ENCODE measurements around the gene CKAP4.

The CKAP4 gene

DNA sequence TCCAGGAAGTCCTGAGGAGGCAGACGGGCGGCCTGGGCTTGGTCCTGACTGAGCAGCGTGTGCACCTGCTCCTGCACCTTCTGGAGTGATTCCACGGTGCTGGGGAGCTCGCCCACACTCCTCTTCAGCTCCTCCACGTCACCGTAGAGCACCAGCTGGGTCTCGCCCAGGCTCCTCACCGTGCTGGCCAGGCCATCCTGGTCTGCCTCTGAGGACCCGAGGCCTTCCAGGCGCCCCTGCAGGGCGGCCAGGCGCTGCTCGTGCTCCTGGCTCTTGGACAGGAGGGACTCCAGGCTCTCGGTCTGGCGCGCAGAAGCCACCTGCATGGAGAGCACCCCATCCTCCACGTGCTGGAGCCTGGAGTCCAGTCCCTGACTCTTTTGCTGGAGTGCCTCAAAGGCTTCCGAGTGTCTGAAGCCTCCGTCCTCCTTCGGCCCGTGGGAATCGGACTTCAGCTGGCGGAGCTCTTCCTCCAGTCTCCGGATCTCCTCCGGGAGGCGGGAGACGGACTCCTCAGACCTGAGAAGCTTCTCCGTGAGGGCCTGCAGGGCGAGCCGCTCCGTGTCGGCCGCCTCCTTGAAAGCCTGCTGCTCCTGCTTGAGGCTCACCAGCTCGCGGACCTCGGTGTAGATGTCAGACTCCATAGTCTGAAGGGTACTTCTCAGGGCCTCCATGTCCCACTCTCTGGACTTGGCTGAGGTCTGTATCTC, 8.4 kb downstream of the CKAP4 start:
- H3K36me3 ChIP-seq (ENCODE audit: low read length): no peaks in the 10 kb centered on the region
- H4K20me1 ChIP-seq (ENCODE audit: low read depth, low read length): no peaks in the 10 kb centered on the region
- H3K9me3 ChIP-seq (ENCODE audit: insufficient read depth, low read length): no peaks in the 10 kb centered on the region
- H3K79me2 ChIP-seq (ENCODE audit: insufficient read depth, low read length): no peaks in the 10 kb centered on the region
- no peak overlapping the region for H3K27ac ChIP-seq (ENCODE audit: low read depth, low read length)
- no peak overlapping the region for H3K9ac ChIP-seq (ENCODE audit: low read length)
- no peak overlapping the region for H3K4me2 ChIP-seq (ENCODE audit: low read depth, low read length, poor library complexity, severe bottlenecking)
- no peaks in the 10 kb centered on the region for H3K9me2 ChIP-seq (replicated peaks; ENCODE audit: insufficient read depth, low read length)
- H3F3A ChIP-seq (ENCODE audit: insufficient read depth): no peaks in the 10 kb centered on the region
- TF ChIP-seq CTCF (IDR thresholded peaks at IDR 0.05; ENCODE audit: insufficient read depth, low read length, poor library complexity, severe bottlenecking): no peak
- TF ChIP-seq EZH2phosphoT487 (conservative IDR thresholded peaks at IDR 0.05; ENCODE audit: low read length): no peak
- H3K4me3 ChIP-seq (ENCODE audit: insufficient read depth, low read length, poor library complexity, severe bottlenecking): no peak overlapping the region
- H3K27me3 ChIP-seq (ENCODE audit: low read length): no peaks in the 10 kb centered on the region
- no peak overlapping the region for H2AFZ ChIP-seq (ENCODE audit: low read depth, low read length, severe bottlenecking)

- TF ChIP-seq EZH2phosphoT487 (conservative IDR thresholded peaks at IDR 0.05; ENCODE audit: low read length) (no peak), CTCF (IDR thresholded peaks at IDR 0.05; ENCODE audit: insufficient read depth, low read length, poor library complexity, severe bottlenecking) (no peak)
- Histone ChIP-seq H3K4me2 (ENCODE audit: low read depth, low read length, poor library complexity, severe bottlenecking) (no peak overlapping the region), H4K20me1 (ENCODE audit: low read depth, low read length) (no peaks in the 10 kb centered on the region), H3K9me2 (replicated peaks; ENCODE audit: insufficient read depth, low read length) (no peaks in the 10 kb centered on the region), H3K9me3 (ENCODE audit: insufficient read depth, low read length) (no peaks in the 10 kb centered on the region), H3K4me3 (ENCODE audit: insufficient read depth, low read length, poor library complexity, severe bottlenecking) (no peak overlapping the region), H3K9ac (ENCODE audit: low read length) (no peak overlapping the region), H3K27me3 (ENCODE audit: low read length) (no peaks in the 10 kb centered on the region), H2AFZ (ENCODE audit: low read depth, low read length, severe bottlenecking) (no peak overlapping the region), H3F3A (ENCODE audit: insufficient read depth) (no peaks in the 10 kb centered on the region), H3K36me3 (ENCODE audit: low read length) (no peaks in the 10 kb centered on the region), H3K79me2 (ENCODE audit: insufficient read depth, low read length) (no peaks in the 10 kb centered on the region), H3K27ac (ENCODE audit: low read depth, low read length) (no peak overlapping the region)
Measured at GRCh38 chr12:106238146-106238545, 9.7 kb downstream of the CKAP4 start.

GRCh38 chr12:106235770-106236169, 12.1 kb downstream of the CKAP4 start:
- Histone ChIP-seq H3K4me3 (ENCODE audit: insufficient read depth, low read length, poor library complexity, severe bottlenecking) (no peak overlapping the region), H3F3A (ENCODE audit: insufficient read depth) (no peaks in the 10 kb centered on the region), H3K27me3 (ENCODE audit: low read length) (no peaks in the 10 kb centered on the region), H3K79me2 (ENCODE audit: insufficient read depth, low read length) (no peaks in the 10 kb centered on the region), H3K9me3 (ENCODE audit: insufficient read depth, low read length) (no peaks in the 10 kb centered on the region), H2AFZ (ENCODE audit: low read depth, low read length, severe bottlenecking) (no peak overlapping the region), H3K4me2 (ENCODE audit: low read depth, low read length, poor library complexity, severe bottlenecking) (no peak overlapping the region), H3K9me2 (replicated peaks; ENCODE audit: insufficient read depth, low read length) (no peaks in the 10 kb centered on the region), H4K20me1 (ENCODE audit: low read depth, low read length) (no peaks in the 10 kb centered on the region), H3K9ac (ENCODE audit: low read length) (no peak overlapping the region), H3K27ac (ENCODE audit: low read depth, low read length) (no peak overlapping the region), H3K36me3 (ENCODE audit: low read length) (no peaks in the 10 kb centered on the region)
- TF ChIP-seq EZH2phosphoT487 (conservative IDR thresholded peaks at IDR 0.05; ENCODE audit: low read length): no peak
- no peak for TF ChIP-seq CTCF (IDR thresholded peaks at IDR 0.05; ENCODE audit: insufficient read depth, low read length, poor library complexity, severe bottlenecking)

All from SU-DHL-6 (cell line).